Upper lobe of left lung (tissue), 4 donors: ENCODE data around the gene RSL1D1.

Experiments
- CTCF ChIP-seq, 6 experiments: fragments of 450-650 bp in 4 of 6; fragments of 200-600 bp in 2 of 6; sonication (generic) in 2 of 6; IDR thresholded peaks; one replicate each; pipeline ENCODE4 v1.5.1; 2016 to 2019; ENCODE audit warnings: antibody characterized with exemption in 6 of 6
- POLR2AphosphoS5 ChIP-seq, 2 donors: sonication (generic); formaldehyde crosslinking; IDR thresholded peaks; one replicate each; pipeline ENCODE4 v1.5.1; 2017; ENCODE audit warnings: antibody characterized with exemption in 2 of 2

- TF ChIP-seq CTCF (IDR thresholded peaks at IDR 0.05) (no peak), POLR2AphosphoS5 (IDR thresholded peaks at IDR 0.05) (no peak)
Measured at GRCh38 chr16:11862489-11862888, 11.1 kb upstream of the RSL1D1 start.
